ENCODE results near the gene HNRNPUL2.
A peak's percentile ranks its signal among the peaks of the same experiment; 100 is the strongest.
"Not testable (repeated sequence)": the region's sequence is repeated elsewhere in the genome, so short reads cannot be mapped to it uniquely, and the experiment has no call there.

The HNRNPUL2 gene
- 24.3 to 51.6 (median 36.0) reads per million in 4 experiments for total RNA-seq

DNA sequence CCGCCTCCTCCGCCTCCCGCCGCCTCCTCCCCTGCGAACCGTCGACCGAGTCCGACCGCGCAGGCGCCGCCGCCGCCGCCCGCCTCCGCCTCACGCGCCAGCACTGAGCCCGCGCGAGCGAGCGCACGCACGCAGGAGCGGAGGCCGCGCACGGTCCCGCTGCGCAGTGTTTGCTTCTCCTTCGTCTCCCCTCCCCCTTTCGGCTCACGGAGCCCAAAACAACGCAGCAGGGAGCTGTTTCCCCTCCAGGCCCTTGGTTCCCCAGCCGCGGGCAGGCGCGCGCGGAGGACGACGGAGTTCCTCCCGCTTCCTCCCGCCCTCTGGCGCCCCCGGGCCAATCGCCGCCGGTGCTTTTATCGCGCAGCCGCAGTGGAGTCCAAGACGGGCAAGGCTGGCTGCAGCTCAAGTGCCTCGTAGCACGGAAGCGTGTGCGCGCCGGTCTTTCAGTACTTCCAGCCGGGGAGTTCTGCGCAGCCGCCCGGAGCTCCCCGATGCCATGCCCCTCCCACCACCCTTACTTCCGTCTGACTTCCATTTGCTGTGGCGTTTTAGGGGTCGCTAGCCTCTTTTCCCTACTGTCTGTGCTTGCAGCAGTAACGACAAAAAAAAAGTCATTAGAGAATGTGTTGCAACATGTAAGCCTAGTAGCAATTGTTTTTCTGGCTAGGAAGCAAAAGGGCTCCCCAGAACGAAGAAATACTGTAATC, at the start of gene HNRNPUL2:
TSS of gene HNRNPUL2 (minus strand) at position 293 of the 707 bp plus-strand sequence. CDS start 301 bp downstream, outside the sequence.
- peak; percentile 97 for DNase-seq

DNA sequence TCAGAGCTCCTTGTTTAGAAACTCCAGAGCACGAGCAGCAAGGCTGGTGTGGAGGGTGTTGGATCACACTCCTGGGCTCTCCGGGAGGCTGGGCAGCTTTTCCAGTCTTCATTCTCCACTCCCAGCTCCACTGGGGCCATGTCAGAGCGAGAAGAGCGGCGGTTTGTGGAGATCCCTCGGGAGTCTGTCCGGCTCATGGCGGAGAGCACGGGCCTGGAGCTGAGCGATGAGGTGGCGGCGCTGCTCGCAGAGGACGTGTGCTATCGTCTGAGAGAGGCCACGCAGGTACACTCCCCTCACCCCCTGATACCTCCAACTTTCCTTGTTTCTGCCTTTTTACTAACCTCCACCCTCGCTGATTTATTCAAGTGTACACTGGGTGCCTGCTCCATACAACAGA, 48.4 kb upstream of the HNRNPUL2 start:
- DNase-seq: no peak

DNA sequence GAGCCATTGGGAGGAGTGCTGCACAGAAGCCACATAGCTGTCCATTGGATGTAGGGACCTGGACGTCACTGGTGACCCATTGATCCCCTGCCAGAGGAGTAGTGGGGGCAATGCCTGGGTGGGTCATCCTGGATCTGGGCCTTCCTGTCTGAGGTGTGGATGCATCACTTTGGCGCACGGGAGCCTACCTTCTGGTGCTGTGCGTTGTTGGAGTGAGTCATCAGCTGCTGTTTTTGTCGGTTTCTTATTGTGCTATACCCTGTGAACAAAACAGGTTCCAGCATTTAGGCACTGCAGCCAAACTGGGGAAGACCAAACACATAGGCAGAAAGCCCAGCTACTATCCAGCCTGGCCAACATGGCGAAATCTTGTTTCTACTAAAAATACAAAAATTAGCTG, 47.1 kb upstream of the HNRNPUL2 start:
- no peak for DNase-seq

DNA sequence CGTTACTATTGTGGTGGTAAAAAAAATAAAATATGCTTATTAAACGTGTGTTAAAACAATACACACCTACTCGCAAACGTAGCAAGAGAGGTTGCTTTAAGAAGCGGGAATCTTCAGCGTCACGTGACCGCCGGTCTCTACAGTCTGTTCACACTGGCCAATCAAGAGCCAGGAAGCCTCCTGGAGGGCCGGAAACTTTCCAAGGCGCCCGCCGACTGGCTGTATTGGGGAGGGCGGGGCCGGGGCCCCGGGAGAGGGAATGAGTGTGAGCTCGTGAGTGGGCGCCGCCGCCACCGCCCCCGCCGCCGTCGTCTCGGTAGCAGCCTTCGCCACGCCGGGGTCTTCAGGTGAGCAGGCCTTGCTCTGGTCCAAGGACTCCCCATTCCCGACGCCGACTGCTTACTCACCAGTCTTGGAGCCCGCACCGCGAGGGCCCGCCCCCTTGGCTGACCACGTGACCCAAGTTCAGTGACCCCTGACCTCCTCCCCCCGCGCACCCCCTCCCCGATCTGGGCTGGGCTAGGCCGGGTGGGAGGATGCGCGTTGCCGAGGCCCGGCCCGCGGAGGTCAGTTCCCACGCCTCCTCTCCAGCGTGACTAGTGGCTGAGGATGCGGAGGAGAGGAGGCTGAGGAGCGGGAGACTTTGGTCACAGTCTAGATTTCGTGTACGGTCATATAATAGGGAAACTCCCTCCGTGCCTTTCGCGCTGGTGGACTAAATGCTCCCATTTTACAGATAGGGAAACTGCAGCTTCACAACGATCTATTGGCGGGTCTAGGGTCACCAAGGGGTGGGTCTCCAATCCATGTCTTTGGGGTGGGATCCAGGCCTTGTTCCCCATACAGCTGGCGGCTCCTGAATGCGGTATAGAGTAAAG, 44.1 kb upstream of the HNRNPUL2 start, which contains the start of gene TAF6L:
TSS of gene TAF6L (plus strand) at position 253 of the 878 bp plus-strand sequence. CDS start 4,388 bp downstream, outside the sequence.
- peak; percentile 89 for DNase-seq

DNA sequence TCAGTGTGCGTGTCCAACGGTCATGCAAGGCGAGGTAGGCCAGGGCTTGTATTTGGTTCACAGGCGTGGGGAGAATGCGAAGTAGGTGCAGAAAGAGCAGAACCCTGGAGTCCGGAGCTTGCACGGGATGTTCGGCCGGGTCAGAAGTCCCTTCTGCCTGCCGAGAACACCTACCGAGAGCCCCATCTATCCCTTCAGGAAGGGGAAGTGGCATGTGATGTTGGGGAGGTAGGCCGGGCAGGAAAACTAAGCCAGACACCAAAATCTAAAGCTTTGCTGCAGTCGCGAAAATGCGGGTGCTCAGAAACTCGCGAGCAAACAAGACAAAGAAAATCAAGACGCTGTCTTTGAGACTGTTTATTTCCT, 43.5 kb upstream of the HNRNPUL2 start:
- DNase-seq: no peak

DNA sequence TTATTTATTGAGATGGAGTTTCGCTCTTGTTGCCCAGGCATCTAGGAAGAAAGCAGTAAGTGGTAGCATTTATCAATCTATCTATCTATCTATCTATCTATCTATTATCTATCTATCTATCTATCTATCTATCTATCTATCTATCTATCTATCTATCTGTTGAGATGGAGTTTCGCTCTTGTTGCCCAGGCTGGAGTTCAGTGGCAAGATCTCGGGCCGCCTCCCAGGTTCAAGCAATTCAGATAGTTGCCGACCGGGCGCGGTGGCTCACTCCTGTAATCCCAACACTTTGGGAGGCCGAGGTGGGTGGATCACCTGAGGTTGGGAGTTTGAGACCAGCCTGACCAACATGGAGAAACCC, 33.6 kb upstream of the HNRNPUL2 start:
- DNase-seq: not testable (repeated sequence)

DNA sequence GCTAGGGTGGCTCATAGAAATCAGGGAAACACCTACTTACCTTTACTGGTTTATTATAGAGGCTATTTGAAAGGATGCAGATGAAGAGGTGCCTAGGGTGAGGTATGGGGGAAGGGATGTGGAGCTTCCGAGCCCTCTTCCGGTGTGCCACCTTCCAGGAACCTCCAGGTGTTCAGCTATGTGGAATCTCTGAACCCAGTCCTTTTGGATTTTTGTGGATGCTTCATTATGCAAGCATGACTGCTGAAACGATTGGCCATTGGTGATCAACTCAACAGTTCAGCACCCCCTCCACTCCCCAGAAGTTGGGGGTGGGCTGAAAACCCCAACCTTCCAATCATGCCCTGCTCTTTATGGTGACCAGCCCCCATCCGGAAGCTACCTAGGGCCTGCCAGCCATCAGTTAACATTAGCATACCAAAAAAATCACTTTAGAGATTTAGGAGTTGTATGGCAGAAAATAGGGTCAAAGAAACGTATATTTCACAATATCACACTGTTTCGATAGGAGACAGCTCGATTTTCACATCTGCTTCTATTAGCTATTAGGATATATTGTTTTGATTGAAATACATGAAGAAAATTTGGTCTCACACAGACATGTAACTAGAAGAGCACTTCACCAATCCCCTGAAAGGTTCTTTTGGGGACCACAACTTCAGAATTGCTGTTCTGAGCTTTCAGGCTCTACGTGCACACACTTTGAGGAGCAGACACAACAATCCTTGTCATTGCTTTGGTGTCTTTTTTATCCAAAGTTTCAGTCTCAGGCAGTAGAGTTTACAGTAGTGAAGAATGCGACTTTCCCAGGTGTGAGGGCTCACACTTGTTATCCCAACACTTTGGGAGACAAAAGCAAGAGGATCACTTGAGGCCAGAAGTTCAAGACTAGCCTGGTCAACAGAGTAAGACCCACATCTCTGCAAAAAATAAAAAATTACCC, 30.9 kb upstream of the HNRNPUL2 start:
- no peak for DNase-seq

DNA sequence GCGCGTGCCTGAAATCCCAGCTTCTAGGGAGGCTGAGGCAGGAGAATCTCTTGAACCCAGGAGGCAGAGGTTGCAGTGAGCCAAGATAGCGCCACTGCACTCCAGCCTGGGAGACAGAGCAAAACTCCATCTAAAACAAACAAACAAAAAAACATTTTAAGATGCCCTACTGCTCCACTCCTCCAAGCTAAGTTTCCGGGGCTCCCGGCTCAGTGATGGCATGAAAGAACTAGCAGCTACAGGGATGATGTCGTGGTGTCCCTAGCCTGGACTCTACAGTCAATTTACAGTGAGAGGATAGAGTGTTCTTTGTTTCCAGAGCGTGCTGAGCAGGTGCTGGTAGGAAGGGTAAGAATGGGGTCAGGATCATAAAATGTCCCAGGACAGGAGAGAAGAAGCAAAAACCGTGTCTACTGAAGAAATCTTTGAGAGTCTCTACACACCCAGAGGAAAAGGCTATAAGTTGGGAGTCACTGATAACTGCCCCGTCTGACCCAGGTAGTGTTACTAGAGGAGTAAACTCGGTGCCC, 27.9 kb upstream of the HNRNPUL2 start:
- DNase-seq: no peak

DNA sequence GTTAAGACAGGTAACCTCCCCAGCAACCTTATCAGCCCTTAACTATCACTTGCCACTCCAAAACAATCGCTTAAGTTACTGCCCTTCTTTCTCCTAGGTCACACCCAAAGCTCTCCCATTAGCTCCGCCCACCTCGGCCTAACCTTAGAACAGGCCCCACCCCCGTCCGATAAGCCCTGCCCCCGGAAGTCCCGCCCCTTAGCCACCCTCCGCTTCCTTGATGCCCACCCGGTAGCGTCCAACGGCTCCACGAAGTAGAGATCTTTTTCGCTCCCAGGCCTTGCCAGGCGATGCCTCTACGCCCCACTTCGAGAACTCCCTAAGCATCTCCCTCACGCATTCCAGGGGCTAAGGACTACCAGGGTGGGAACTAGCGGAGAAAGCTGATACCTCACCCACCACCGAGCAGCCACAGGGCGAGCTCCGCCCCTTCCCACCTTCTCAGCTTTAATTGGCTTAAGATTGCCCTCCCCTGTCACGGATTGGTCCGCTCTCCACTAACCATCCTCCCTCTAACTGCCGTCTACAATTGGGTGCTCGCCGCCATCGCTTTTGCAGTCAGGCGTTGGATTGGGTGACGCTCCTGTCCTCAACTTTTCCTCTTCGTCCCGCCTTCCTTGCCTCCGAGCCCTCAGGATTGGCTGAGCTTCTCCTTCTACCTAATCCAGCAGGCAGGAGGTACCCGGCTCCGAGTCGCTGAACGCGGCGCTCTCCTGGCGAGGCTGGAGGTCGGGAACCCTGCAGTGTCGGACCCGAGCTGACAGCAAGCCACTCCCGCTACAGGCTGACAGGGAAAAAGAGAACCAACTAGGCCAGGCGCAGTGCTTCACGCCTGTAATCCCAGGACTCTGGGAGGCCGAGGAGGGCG, 26.7 kb upstream of the HNRNPUL2 start, which contains the start of gene ZBTB3:
TSS of gene ZBTB3 (minus strand) at position 425 of the 868 bp plus-strand sequence. CDS start 496 bp downstream, outside the sequence.
- peak; percentile 91 for DNase-seq

DNA sequence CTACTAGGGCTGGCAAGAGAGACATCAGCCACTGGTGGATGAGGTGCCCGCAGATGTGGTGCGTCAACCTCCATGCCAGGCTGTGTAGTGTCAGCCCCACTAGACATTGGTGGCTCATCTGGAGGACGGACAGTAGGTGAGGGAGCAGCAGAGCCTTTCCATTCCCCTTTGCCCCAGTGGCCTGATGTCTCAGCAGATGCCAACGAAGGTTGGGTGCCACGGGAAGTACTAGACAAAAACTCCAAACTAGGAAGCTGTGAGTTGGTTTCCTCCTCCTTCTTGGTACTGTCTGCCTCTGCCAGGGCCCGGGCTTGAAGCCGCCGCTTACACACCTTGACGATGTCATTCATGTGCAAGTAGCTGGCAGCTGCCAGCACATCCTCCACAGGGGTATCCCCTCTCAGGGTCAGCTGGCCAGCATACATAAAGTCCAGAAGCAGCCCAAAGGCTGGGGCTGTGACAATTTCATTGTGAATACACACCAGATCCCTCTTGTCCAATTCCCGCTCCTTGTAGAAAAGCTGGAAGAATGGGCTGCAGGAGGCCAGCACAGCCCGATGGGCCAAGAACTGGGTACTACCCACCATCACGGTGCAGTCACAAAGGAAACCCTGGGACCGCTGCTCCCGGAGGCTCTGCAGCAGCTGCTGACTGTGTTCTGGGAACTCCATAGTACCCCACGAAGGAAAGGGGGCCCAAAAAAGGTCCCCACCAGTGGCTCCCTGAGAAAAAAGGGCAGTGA, 25.9 kb upstream of the HNRNPUL2 start:
- no peak for DNase-seq

DNA sequence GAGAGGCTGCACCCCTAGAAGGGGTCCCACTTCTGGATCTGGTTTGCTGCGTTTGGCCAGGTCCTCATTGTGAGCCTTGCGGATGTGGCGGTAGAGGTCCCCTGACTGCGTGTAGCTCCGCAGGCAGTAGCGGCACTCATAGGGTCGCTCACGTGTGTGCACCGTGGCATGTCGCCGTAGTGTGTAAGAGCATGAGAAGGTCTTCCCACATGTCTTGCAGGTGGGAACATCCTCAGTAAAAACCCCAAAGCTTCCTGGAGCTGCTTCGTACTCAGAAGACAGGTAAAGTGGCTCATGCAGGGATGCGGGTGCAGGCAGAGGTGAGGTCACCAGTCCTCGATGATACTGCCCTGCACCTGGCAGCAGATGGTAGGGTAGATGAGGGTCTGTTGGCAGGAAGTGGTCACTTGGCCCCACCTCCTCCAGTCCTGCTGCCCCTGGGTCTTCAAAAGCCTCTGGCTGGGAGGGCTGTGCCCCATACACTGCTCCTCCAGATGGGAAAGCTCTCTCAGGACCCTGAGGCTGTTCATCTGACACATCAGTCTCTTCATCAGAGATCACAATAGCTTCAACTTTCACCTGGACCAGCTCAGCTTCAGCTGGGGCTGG, 25.0 kb upstream of the HNRNPUL2 start:
- no peak for DNase-seq

DNA sequence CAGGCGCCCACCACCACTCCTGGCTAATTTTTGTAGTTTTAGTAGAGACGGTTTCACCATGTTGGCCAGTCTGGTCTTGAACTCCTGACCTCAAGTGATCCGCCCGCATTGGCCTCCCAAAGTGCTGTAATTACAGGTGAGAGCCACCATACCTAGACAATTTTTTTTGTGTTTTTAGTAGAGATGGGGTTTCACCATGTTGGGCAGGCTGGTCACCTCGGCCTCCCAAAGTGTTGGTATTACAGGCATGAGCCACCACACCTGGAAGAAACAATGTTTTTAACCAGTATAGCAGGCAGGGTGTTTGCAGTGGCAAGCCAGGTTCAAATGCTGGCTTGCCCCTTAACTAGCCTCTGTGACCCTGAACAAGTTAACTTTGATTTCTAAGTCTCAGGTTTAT, 22.7 kb upstream of the HNRNPUL2 start:
- DNase-seq: not testable (repeated sequence)

DNA sequence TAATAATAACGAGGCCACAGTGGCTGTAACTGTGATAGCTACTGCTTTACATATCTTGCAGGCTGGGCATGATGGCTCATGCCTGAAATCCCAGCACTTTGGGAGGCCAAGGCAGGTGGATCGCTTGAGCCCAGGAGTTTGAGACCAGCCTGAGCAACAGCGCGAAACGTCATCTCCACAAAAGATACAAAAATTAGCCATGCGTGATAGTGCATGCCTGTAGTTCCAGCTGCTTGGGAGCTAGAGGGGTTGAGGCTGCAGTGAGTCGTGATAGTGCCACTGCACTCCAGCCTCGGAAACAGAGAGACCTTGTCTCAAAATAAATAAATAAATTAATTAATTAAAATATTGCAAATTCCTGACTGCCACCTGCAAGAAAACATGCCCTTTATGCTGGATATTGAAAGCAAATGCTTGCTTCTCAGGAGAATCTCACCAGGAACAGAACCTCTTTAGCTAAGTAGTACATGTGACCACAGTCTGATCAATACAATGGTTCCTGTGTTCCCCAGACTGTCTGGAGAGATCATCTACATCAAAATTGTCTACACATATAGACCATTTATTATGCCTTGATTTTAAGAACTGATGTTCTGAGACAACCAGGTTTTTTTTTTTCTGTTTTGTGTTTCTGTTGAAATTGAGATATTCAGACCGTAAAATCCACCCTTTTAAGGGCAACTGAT, 20.4 kb upstream of the HNRNPUL2 start:
- DNase-seq: no peak

DNA sequence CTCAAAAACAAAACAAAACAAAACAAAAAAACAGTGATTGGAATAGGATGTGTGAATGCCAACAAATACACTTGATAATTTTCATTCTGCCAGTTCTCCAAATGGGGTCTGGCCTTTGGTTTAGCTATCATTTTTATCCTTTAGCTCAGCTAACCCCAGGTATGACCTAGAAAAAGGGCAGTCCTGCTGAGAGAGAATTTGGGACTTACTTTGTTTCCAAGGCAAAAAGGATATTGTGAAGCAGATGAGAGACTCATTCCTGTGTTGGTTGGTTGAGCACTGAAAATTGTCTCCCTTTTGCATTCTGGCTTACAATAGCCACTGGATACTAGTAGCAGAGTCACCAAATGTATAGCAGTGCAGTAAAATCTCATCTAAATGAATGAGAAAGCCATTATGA, 9.9 kb upstream of the HNRNPUL2 start:
- DNase-seq: no peak

DNA sequence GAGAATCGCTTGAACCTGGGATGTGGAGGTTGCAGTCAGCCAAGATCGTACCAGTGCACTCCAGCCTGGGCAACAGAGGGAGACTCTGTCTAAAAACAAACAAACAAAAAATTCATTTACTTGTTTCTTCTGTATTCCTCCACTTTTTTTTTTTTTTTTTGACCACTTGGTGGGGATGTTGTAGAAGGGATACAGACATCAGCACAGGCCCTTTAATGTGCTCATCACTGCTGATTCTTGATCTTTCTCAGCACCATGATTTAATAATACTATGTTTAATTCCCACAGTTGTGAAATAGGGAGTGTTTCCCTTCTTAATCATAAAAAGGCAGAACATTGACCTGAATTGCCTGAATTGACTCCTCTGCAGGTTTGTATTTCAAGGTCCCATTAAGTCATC, 5.6 kb upstream of the HNRNPUL2 start:
- no peak for DNase-seq

DNA sequence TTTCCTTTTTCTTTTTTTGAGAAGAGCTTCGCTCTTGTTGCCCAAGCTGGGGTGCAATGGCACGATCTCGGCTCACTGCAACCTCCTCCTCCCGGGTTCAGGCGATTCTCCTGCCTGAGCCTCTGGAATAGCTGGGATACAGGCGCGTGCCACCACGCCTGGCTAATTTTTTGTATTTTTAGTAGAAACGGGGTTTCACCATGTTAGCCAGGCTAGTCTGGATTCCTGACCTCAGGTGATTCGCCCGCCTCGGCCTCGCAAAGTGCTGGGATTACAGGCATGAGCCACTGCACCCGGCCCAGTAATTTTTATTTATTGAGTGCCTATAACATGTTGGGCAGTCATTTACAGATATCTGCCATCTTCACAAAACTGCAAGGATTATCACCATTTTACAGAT, 2.8 kb upstream of the HNRNPUL2 start:
- not testable (repeated sequence) for DNase-seq

DNA sequence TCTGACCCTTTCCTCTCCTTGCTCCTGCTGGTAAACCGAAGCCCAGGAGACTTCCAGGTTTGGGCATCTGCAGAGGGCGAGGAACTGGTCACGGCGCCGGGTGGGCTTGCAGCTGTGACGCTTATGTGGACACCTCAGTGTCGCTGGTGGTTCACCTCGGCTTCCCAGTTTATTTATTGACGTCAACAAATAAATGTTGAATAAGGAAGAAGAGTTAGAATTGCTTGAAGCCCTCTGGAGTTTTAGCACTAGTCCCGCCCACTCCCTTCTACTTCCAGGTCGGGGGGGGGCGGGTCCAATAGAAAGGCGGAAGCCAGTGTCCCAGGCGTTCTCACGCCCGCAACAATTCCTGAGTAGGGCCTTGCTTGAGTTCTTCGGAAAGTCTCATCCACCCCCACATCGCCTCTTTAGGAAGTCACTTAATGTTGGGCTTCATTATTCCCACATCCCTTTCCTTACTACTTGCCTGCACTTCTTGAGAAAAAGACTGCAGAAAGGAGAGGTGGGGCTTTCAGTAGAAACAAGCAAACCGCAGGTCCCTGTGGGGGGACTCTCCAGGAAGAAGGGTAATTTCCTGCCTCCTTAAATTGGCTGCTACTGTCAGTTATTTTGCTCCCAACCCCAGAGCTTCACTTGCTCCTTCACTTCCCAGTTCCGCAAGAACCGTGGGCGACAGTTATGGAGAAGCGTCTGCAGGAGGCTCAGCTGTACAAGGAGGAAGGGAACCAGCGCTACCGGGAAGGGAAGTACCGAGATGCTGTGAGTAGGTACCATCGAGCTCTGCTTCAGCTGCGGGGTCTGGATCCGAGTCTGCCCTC, 1.1 kb upstream of the HNRNPUL2 start, which contains the start of gene TTC9C:
TSS of gene TTC9C (plus strand) at position 316 of the 818 bp plus-strand sequence. CDS start at position 679, 363 bp downstream.
- DNase-seq: peak; percentile 75

DNA sequence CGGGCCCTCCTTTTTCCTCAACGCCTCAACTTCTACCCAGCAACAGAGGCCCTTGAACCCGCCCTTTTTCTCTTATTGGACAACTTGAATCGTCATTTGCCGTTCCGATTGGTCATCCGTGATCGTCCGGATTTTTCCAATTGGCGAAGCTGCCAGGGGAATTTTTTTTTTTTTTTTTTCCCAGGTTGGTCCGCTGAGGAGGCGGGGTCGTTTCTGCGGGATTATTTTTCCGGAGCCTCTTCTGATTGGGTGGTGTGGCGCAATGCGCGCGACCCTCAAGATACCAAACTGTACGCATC, 564 bp upstream of the HNRNPUL2 start:
- peak; percentile 78 for DNase-seq

DNA sequence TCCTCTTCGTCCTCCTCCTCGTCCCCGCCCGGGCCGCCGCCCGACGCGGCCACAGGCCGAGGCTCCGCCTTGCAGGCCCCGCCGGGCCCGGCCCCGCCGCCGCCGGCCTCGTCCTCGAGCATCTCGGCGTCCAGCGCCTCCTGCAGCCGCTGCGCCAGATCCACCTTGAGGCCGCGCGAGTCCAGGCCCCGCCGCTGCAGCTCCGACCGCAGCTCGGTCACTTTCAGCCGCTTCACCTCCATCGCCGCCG, 417 bp downstream of the HNRNPUL2 start:
- no peak for DNase-seq
